K562 (cell line): Measurements from ENCODE around the gene CLCN5. TPM values are rescaled to one million over a fixed set of nuclear protein-coding genes. Genes with fewer than 3 reads are reported as not detected.

ENCODE experiments used
- ATAC-seq: fragments of 200-7000 bp; cut with Tn5 transposase; 3 replicates; pipeline ENCODE4 v1.9.1; 2020; ENCODE audit warnings: moderate library complexity
- BruUV-seq: library from RNA; stranded (reverse); fragments of 400-500 nt; replicated peaks from 2 replicates; lab custom pipeline; 2021; lab: Mats Ljungman, UMichigan
- CTCF ChIA-PET: fragments of 300-600 bp; formaldehyde crosslinking; extraction: SDS; loops from one replicate; lab custom pipeline; 2021; ENCODE audit warnings: low intra/inter-chr PET ratio; lab: Yijun Ruan, JAX
- POLR2A ChIA-PET: fragments of 300-600, 350-650 bp; sonication (Branson Sonifier 250); formaldehyde crosslinking; extraction: SDS; loops from one replicate; lab custom pipeline; 2021; ENCODE audit warnings: antibody characterized with exemption, inconsistent platforms; lab: Yijun Ruan, JAX
- DNase-seq, 4 experiments: peaks; one replicate each; pipeline versions ENCODE4 v3.0.0 to v3.0.0-alpha.2; 2011 to 2018; ENCODE audit warnings: low spot score in 3 of 4, mixed read lengths in 3 of 4; ENCODE audit errors: extremely low read depth in 1 of 4
- FAIRE-seq: peaks from 2 replicates; lab custom pipeline; 2011; peaks lifted over from hg19 to GRCh38; lab: Jason Lieb, UNC
- H2AFZ ChIP-seq: 2 replicates; pipeline ENCODE4 v1.6.0; 2011; ENCODE audit warnings: low read depth, low read length, control low read depth, inconsistent platforms
- H3K27ac ChIP-seq: fragments of 200-600 bp; 3 replicates; pipeline ENCODE4 v1.8.0; 2011; ENCODE audit warnings: low read depth, mild to moderate bottlenecking, control low read depth, inconsistent platforms, low read length, moderate library complexity, mixed read lengths; ENCODE audit errors: extremely low read depth
- H3K27me3 ChIP-seq, 2 experiments: fragments of 300-600 bp in 1 of 2; 2 replicates in 1 of 2; 3 replicates in 1 of 2; pipeline versions ENCODE4 v1.6.0 to v1.8.0; 2011; ENCODE audit warnings: inconsistent platforms in 2 of 2, low read length in 2 of 2, mild to moderate bottlenecking in 1 of 2, mixed read lengths in 1 of 2, moderate library complexity in 1 of 2; ENCODE audit not compliant: control insufficient read depth in 2 of 2, insufficient read depth in 2 of 2
- H3K36me3 ChIP-seq: fragments of 300-600 bp; 3 replicates; pipeline ENCODE4 v1.8.0; 2011; ENCODE audit warnings: mild to moderate bottlenecking, low read length, inconsistent platforms; ENCODE audit not compliant: control insufficient read depth, insufficient read depth
- H3K4me1 ChIP-seq, 2 experiments: fragments of 200-600 bp in 1 of 2; replicated peaks in 1 of 2; 2 replicates in 1 of 2; 3 replicates in 1 of 2; pipeline versions ENCODE4 v1.5.1 to v1.8.0; 2011; ENCODE audit warnings: inconsistent platforms in 2 of 2, low read length in 2 of 2, mild to moderate bottlenecking in 1 of 2, mixed read lengths in 1 of 2, moderate library complexity in 1 of 2; ENCODE audit not compliant: control insufficient read depth in 2 of 2, insufficient read depth in 2 of 2
- H3K4me2 ChIP-seq: 2 replicates; pipeline ENCODE4 v1.6.1; 2011; ENCODE audit warnings: low read length, control low read depth, inconsistent platforms, mixed read lengths; ENCODE audit not compliant: insufficient read depth
- H3K4me3 ChIP-seq: fragments of 200-600 bp; sonication (generic), shearing (Covaris generic); 2 replicates; pipeline ENCODE4 v1.5.1; 2016; ENCODE audit warnings: control low read depth, inconsistent platforms
- H3K79me2 ChIP-seq: fragments of 200-600 bp; 3 replicates; pipeline ENCODE4 v1.8.0; 2011; ENCODE audit warnings: low read length, inconsistent platforms; ENCODE audit not compliant: control insufficient read depth, insufficient read depth
- H3K9ac ChIP-seq, 2 experiments: 2 replicates each; pipeline versions ENCODE4 v1.6.0 to v1.6.1; 2011; ENCODE audit warnings: low read depth in 2 of 2, low read length in 2 of 2, control low read depth in 1 of 2, inconsistent platforms in 1 of 2, mild to moderate bottlenecking in 1 of 2, mixed read lengths in 1 of 2; ENCODE audit not compliant: insufficient read depth in 1 of 2
- H3K9me1 ChIP-seq: one replicate; pipeline ENCODE4 v1.6.0; 2011; ENCODE audit warnings: inconsistent platforms, mild to moderate bottlenecking, low read length, moderate library complexity; ENCODE audit not compliant: control insufficient read depth, insufficient read depth
- H3K9me3 ChIP-seq: replicated peaks from 2 replicates; pipeline ENCODE4 v1.5.1; 2011; ENCODE audit warnings: low read depth, low read length, inconsistent platforms; ENCODE audit not compliant: control insufficient read depth, insufficient read depth
- H4K20me1 ChIP-seq: replicated peaks from 2 replicates; pipeline ENCODE4 v1.6.1; 2011; ENCODE audit warnings: low read length, inconsistent platforms, mixed read lengths; ENCODE audit not compliant: control insufficient read depth, insufficient read depth
- HLTF ChIP-seq: fragments of 450-650 bp; IDR thresholded peaks from 2 replicates; pipeline ENCODE4 v1.6.1; 2016
- KLF16 ChIP-seq: IDR thresholded peaks from 2 replicates; pipeline ENCODE4 v1.6.1; 2016; ENCODE audit warnings: antibody characterized with exemption
- SLC30A9 ChIP-seq: fragments of 250-450 bp; sonication (Bioruptor Pico); IDR thresholded peaks from 2 replicates; pipeline ENCODE4 v1.8.0; 2022; ENCODE audit warnings: mild to moderate bottlenecking, moderate library complexity
- ZNF561 ChIP-seq: fragments of 450-650 bp; formaldehyde crosslinking; conservative IDR thresholded peaks from 2 replicates; pipeline ENCODE4 v1.4.0; 2020; ENCODE audit warnings: mild to moderate bottlenecking, moderate library complexity
- WGBS: fragments of 100-300 bp; shearing (Covaris generic); methylation state at CpG from one replicate; pipeline ENCODE4 v1.1.6; 2016; ENCODE audit warnings: low coverage, mixed read lengths; ENCODE audit not compliant: insufficient coverage; ENCODE audit errors: missing lambda C conversion rate; 5-methylcytosine and 5-hydroxymethylcytosine counted together
- in situ Hi-C: fragments of 300-500 bp; cut with MboI; formaldehyde crosslinking; loops from 4 replicates; pipeline ENCODE4 v1.15.0; 2018; ENCODE audit warnings: inconsistent platforms, mixed read lengths
- intact Hi-C: fragments of 100-400 bp; cut with micrococcal nuclease; formaldehyde crosslinking; loops from 2 replicates; pipeline ENCODE4 v1.14.2; 2022
- polyA plus RNA-seq, 8 experiments: library from polyadenylated mRNA; depleted of rRNA in 4 of 8; stranded (reverse) in 5 of 8; unstranded in 3 of 8; fragments of >200 nt; fragmentation: Nextera tagmentation in 2 of 8; fragmentation: Illumina TruSeq in 1 of 8; extraction: Ambion mirVana in 2 of 8; extraction: Trizol in 1 of 8; gene quantifications; 2 replicates each; pipeline versions ENCODE4 v1.2.1 to v1.2.3, GENCODE V29; 2011 to 2014; ENCODE audit warnings: inconsistent platforms in 1 of 8, missing spikeins in 1 of 8
- total RNA-seq, 7 experiments: library from RNA; depleted of rRNA in 6 of 7; stranded (reverse); fragments of >200 nt in 6 of 7; fragmentation: Illumina TruSeq in 2 of 7; extraction: Trizol in 2 of 7; gene quantifications; 2 replicates each; pipeline versions ENCODE4 v1.2.1 to v1.2.3, GENCODE V29; 2011 to 2021; ENCODE audit warnings: low replicate concordance in 1 of 7
- TF ChIP-seq, protein P1 (sequence below): sonication (generic); formaldehyde crosslinking; IDR thresholded peaks from 2 replicates; pipeline ENCODE4 v1.8.0; 2022; ENCODE audit warnings: mild to moderate bottlenecking, missing genetic modification reagents, borderline replicate concordance

Gene CLCN5
- total and polyA plus RNA-seq, 9 of the 15 experiments (the other 6 are each of a cell fraction or from before 2014, with no cell fraction given): 0.94 to 11.8 (median 7.1) TPM

DNA sequence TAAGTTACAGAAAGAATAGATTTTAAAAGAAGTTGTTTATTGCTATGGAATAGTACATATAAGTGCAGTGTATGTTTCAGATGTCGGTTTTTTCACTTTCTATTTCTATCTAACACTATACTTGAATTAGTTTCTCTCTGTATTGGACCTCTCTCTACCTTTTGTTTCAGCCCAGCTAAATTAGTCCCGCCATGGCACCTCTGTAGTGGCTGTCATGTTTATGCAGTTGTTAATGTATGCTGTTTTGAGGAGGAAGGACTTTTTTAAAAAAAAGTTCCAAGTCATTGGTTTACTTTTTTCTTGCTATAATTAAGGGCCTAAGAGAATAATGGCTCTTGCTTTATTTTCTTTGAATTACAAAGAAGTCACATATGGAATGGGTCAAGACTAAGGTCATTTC is 160.3 kb downstream of the CLCN5 start:
- ChIA-PET CTCF (interaction anchor here (2.6 kb wide), 1 partner anchor 167 kb away, joined by 6 read pairs; no protein-coding TSS in a partner anchor), POLR2A (no interaction called here)
- Histone ChIP-seq H3K4me3 (no peak overlapping the region), H3K4me1 (no peaks in the 10 kb centered on the region), H3K9me1 (no peaks in the 10 kb centered on the region), H4K20me1 (no peaks in the 10 kb centered on the region), H2AFZ (no peak overlapping the region), H3K27ac (no peak overlapping the region), H3K79me2 (no peaks in the 10 kb centered on the region), H3K4me2 (no peak overlapping the region), H3K27me3 (no peaks in the 10 kb centered on the region), H3K9ac (no peak overlapping the region), H3K36me3 (no peaks in the 10 kb centered on the region), H3K9me3 (no peaks in the 10 kb centered on the region)
- 29% methylated on average over 2 of the region's 2 CpGs for WGBS
- no peak for FAIRE-seq
- DNase-seq: no peak
- no peak for TF ChIP-seq KLF16
- TF ChIP-seq ZNF561 (CRISPR knock-in tag): no peak
- no peak for TF ChIP-seq HLTF
- no peak for TF ChIP-seq SLC30A9 (CRISPR knock-in tag)
- TF ChIP-seq, protein P1, sequence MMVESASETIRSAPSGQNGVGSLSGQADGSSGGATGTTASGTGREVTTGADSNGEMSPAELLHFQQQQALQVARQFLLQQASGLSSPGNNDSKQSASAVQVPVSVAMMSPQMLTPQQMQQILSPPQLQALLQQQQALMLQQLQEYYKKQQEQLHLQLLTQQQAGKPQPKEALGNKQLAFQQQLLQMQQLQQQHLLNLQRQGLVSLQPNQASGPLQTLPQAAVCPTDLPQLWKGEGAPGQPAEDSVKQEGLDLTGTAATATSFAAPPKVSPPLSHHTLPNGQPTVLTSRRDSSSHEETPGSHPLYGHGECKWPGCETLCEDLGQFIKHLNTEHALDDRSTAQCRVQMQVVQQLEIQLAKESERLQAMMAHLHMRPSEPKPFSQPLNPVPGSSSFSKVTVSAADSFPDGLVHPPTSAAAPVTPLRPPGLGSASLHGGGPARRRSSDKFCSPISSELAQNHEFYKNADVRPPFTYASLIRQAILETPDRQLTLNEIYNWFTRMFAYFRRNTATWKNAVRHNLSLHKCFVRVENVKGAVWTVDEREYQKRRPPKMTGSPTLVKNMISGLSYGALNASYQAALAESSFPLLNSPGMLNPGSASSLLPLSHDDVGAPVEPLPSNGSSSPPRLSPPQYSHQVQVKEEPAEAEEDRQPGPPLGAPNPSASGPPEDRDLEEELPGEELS (CRISPR knock-in tag): no peak
- BruUV-seq: no TSS peak
- intact Hi-C loops (no loop called here), in situ Hi-C loops (no loop called here)
- no peak for ATAC-seq
